Measurements from ENCODE around the gene COL11A1. TPM values are rescaled to one million over a fixed set of nuclear protein-coding genes. Genes with fewer than 3 reads are reported as not detected.
"Not testable (repeated sequence)": the region's sequence is repeated elsewhere in the genome, so short reads cannot be mapped to it uniquely, and the experiment has no call there.

Gene COL11A1
- total RNA-seq, 1 experiment from 2014 or later = not detected

DNA sequence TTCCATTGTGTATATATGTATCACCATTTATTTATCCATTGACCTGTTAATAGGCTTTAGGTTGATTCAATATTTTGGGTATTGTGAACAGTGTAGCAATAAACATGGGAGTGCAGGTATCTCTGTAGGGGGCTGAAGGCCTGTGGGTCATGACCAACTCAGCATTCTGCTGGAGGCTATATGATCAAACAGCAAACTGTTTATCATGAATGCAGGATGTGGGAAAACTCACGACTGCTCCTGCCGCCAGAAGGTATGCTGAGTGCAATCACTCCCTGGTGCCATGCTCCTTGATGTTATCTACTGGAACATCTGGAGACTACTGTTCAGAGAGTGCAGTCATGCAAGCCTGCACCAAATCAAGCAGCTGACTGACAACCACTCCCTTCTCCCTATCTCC is 275.2 kb downstream of the COL11A1 start:
- no peak for DNase-seq

GRCh38 chr1:102826706-102827105 is 281.6 kb downstream of the COL11A1 start:
- not testable (repeated sequence) for H3K4me3 ChIP-seq, H3K9me3 ChIP-seq, DNase-seq, H3K27me3 ChIP-seq, H3K36me3 ChIP-seq

More for the DNA sequence above, 275.2 kb downstream of the COL11A1 start:
- no peaks in the 10 kb centered on the region for H3K36me3 ChIP-seq
- H3K9me3 ChIP-seq = no peaks in the 10 kb centered on the region
- H3K27me3 ChIP-seq = no peaks in the 10 kb centered on the region
- no peak overlapping the region for H3K4me3 ChIP-seq
